Breast epithelium (tissue), 3 donors: ENCODE data around the gene CDH4.

Experiments
- POLR2A ChIP-seq: fragments of 450-650 bp; IDR thresholded peaks from one replicate; pipeline ENCODE4 v1.6.1; 2016; ENCODE audit warnings: antibody characterized with exemption, mild to moderate bottlenecking, moderate library complexity
- TF ChIP-seq, protein P1 (sequence below), 3 donors: fragments of 450-650 bp; IDR thresholded peaks; one replicate each; pipeline ENCODE4 v1.5.1; 2016 to 2017; ENCODE audit warnings: antibody characterized with exemption in 3 of 3, mild to moderate bottlenecking in 3 of 3, moderate library complexity in 3 of 3

DNA sequence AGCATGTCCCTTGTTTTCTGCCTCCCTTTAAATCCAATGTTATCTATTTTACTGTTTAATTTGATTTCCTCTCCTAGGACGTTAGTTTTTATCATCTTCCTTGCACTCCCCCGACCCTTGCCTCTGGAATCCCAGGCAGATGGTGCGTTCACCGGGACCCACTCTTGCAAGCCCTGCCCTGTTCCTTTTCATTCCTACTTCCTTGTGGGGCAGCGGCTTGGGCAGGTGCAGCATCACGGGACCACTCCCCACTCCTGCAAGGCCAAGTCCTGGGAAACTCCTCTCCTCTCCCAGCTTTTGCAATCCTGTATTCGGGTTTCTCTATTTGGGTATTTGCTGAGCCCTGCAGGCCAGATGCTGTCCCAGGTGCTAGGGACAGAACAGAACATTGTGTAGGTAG, 5.8 kb upstream of the CDH4 start:
- TF ChIP-seq POLR2A: no peak
- TF ChIP-seq, protein P1, sequence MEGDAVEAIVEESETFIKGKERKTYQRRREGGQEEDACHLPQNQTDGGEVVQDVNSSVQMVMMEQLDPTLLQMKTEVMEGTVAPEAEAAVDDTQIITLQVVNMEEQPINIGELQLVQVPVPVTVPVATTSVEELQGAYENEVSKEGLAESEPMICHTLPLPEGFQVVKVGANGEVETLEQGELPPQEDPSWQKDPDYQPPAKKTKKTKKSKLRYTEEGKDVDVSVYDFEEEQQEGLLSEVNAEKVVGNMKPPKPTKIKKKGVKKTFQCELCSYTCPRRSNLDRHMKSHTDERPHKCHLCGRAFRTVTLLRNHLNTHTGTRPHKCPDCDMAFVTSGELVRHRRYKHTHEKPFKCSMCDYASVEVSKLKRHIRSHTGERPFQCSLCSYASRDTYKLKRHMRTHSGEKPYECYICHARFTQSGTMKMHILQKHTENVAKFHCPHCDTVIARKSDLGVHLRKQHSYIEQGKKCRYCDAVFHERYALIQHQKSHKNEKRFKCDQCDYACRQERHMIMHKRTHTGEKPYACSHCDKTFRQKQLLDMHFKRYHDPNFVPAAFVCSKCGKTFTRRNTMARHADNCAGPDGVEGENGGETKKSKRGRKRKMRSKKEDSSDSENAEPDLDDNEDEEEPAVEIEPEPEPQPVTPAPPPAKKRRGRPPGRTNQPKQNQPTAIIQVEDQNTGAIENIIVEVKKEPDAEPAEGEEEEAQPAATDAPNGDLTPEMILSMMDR (IDR thresholded peaks at IDR 0.05): no peak
